ENCODE data around the gene BAZ2B.
"Not testable (repeated sequence)": the region's sequence is repeated elsewhere in the genome, so short reads cannot be mapped to it uniquely, and the experiment has no call there.

BAZ2B gene

DNA sequence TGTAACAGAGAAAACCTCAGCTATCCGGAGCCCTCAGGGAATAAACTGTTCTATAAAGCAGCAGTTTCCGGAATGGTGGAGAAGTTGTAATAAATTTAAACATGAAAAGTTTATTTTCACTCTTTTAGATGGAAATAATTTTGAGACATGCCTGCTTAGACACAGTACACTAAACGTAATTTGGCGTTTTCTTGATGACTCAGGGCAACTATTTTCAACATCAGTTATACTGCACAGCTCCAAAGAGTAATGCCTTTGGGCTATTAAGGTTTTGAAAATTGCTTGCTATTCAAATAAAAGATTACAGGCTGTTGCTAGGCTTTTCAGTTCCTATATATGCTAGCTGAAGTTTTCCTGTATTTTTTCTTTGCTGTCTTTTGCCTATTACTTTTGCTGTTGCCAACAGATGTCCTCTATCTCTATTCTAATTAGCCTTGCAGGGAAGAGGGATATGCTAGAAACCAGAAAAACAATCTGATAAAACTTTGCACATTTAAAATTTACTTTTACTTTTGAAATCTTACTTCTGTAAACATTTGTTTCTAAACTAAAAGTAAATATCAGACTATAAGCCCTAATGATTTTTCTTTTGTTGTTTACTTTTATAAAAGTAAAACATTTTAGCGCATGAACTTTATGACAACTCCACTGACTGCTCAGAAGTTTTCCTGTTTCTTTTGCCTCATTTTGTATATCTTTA is 216.5 kb downstream of the BAZ2B start:
- DNase-seq, result no peak

DNA sequence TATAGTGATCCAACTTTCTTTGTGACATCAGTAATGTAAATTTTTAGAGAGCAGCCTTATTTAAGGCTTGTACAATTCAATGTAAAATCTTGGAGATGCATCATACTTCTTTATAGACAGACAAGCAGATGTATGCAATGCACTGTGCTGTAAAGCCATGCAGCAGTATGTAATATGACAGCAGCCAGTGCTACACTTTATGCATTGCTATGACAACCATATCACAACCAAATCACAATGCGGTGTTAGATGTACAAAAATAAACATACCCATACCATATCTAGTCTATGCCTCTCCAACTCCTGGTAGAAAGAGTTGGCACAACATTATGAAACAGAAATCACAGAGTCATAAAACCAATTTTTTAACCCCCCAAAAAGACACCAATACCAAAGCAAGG is 219.5 kb downstream of the BAZ2B start:
- DNase-seq, result no peak

DNA sequence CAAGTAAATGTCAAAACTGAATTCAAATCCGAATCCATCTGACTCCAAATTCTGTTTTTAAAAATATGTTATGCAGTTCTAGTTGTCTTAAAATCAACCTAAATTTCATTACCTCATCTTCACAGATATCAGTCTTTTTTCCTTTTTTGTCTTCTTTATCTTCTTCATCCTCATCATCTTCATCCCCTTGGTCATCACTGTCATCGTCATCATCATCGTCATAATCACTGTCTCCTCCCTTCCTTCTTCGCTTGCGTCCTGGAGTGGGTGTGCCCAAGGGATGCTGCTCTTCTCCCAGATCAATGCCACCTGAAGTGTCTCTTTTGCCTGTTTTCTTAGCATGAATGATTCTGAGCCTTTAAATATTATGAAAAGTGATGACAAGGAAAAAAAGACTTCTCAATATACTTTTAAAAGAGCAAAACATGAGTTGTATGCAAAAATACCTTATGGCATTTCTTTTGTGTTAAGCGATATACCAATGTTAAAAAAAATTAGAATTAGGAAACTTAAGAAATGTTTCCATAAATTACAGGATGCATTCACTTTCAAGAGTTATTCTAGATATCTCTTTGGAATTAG is 233.8 kb downstream of the BAZ2B start:
- DNase-seq, result no peak

DNA sequence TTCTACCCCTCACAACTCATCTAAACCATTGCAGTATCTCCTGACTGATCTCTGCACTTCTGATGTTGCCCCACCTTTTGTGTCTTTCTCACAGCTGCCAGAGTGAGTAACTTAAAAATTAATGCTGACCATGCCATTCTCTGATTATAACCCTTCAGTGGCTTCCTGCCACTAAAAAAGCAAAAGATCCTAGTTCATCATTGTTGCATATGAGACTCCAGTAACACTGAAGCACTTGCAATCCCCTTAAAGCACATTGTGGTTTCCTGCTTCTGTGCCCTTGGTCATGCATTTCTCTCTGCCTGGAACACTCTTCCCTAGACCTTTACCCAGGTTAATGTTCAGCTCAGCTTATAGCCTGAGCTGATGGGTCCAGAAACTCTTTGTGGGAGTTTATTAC is 234.8 kb downstream of the BAZ2B start:
- no peak for DNase-seq

DNA sequence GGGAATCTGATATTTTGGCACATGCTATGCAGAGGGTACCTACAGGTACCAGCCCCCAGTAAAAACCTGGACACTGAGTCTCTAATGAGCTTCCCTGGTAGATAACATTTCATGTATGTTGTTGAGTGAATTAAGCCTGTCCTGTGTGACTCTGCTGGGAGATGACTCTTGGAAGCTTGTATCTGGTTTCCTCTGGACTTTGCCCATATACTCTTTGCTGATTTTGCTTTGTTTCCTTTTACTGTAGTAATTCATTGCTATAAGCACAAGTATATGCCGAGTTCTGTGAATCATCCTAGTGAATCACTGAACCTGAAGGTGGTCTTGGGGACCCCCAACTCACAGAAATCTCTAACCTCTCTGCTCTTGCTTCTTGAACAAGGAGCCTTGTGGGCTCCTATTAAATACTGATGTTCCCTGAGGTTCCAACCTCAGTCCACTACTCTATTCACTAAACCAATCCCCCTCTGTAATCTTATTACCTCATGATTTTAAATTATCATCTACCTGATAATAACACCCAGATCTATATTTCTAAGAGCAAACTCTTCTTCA is 235.6 kb downstream of the BAZ2B start:
- no peak for DNase-seq

DNA sequence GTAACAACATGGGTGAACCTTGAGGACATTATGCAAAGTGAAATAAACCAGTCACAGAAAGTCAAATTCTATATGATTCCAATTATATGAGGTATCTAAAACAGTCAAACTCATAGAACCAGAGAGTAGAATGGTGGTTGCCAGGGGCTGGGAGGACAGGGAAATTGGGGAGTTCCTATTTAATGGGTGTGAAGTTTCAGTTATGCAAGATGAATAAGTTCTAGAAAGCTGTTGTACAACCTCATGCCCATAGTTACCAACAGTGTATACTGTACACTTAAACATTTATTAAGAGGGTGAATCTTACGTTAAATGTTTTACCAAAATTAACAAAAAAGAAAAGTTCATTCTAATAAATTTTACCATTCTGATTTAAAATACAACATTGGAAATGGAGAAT is 237.2 kb downstream of the BAZ2B start:
- DNase-seq, result no peak

DNA sequence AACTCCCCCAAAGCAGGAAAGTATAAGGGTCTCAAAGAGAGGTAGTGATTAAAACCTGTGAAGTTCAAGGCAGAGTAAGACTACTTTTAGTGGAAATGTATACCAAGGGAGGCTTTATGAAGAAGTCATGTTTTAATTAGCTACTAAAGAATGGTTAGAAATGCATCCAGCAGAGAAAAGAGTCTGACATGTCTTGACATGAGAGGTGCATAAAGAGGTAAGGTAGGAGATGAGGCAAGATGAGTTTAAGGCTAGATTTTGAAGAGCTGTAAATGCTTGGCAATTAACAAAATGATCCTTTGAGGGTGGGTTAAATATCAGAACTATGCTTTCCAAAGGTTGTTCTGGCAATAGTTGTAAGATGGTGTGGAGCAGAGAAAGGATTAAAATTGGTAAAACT is 241.1 kb downstream of the BAZ2B start:
- no peak for DNase-seq

DNA sequence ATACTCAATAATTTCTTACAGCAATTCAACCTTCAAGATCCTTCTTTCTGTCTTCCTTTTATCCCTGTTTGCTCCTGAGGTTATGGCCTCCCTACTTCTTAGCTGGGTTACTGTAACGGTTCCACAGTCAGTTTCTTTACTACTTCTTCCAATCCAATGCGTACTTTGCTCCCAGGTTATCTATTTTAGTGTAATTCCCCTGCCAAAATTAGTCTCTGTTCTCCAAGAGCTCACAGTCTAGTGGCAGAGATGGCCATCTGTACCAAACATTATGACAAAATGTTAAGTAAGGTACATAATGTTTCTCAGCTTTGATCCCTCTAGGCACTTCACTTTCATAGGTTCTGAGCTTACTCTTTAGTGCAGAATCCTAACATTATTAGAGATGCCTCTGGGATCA is 244.8 kb downstream of the BAZ2B start:
- DNase-seq, result no peak

DNA sequence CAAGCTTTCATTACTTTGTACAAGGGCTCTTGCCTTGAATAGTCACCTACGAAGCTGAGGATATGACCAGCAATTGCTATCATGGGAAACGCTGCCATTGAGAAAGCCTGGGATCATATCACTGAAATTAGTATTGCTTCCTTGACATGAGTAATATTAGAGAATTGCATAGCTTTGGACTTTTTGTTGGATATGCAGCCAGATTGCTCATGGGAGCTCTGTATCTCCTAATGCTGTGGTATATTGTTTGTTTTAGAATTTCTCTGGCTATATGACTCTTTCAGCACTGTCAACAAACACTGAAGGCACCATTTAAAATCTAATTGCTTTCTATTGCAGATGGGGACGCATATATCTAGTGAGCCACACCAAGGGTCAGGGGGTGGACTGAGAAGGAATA is 249.8 kb downstream of the BAZ2B start:
- no peak for DNase-seq

DNA sequence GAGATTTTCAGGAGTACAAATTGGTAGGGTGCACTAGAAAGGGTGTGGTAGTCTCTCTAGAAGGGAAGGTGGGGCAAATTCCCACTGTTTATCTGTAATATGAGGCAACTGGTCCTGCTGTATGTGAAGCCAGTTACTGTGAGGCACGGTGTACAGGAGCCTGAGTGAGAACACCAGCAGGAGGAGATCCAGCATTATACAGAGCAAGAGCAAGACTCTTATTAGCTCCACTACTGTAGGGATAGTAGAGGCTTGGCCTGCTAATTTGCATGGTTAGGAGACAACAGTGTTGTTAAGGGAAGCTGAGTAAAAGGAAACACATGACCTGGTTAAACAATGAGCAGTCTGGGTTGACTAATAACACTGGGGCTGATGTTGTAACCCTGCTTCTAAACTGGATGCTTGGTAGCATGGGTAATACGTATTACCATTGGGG is 253.5 kb downstream of the BAZ2B start:
- DNase-seq, result no peak

DNA sequence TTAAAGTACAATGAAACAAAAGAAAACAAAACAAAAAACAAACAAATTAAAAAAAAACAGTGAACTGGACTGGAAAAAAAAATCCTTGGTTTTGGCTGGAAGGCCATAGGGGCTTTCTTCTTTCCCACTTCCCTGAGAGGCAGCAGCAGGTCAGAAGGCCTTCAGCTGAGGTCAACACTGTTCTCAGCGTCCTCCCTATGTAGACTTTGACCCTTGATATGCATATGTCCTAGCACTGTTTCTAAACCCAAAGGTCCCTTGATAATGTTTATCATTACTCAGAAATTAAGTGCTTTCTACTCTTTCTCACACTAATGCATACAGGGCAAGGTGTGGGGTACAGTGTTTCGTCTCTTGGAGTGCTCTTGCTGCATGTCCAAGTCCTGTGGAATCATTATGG is 254.3 kb downstream of the BAZ2B start:
- DNase-seq, result no peak

DNA sequence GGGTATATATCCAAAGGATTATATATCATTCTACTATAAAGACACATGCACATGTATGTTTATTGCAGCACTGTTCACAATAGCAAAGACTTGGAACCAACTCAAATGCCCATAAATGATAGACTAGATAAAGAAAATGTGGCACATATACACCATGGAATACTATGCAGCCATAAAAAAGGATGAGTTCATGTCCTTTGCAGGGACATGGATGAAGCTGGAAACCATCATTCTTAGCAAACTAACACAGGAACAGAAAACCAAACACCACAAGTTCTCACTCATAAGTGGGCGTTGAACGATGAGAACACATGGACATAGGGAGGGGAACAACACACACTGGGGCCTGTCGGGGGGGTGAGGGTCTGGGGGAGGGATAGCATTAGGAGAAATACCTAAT is 254.7 kb downstream of the BAZ2B start:
- not testable (repeated sequence) for DNase-seq

DNA sequence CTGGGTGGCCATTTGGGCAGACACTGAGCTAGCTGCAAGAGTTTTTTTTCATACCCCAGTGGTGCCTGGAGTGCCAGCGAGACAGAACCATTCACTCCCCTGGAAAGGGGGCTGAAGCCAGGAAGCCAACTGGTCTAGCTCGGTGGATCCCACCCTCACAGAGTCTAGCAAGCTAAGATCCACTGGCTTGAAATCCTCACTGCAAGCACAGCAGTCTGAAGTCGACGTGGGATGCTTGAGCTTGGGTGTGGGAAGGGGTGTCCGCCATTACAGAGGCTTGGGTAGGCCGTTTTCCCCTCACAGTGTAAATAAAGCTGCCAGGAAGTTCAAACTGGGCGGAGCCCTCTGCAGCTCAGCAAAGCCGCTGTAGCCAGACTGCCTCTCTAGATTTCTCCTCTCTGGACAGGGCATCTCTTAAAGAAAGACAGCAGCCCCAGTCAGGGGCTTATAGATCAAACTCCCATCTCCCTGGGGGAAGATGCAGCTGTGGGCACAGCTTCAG is 260.2 kb downstream of the BAZ2B start:
- no peak for DNase-seq

DNA sequence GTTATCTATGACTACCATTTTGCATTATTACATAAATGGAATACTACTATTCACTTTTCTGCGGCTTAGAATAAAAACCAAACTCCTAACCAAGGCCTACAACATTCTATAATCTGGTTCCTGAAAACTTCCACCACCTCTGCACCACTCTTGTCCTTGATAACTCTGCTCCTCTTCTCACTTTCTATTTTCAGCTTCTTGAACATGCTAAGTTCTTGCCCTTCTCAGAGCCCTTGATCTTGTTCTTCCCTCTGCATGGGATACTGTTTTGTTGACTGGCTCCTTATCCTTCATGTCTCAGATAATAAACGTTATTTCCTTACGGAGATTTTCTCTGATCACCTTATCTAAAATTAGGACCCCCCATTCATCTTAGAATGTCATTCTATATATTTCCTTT is 264.4 kb downstream of the BAZ2B start:
- no peak for DNase-seq

DNA sequence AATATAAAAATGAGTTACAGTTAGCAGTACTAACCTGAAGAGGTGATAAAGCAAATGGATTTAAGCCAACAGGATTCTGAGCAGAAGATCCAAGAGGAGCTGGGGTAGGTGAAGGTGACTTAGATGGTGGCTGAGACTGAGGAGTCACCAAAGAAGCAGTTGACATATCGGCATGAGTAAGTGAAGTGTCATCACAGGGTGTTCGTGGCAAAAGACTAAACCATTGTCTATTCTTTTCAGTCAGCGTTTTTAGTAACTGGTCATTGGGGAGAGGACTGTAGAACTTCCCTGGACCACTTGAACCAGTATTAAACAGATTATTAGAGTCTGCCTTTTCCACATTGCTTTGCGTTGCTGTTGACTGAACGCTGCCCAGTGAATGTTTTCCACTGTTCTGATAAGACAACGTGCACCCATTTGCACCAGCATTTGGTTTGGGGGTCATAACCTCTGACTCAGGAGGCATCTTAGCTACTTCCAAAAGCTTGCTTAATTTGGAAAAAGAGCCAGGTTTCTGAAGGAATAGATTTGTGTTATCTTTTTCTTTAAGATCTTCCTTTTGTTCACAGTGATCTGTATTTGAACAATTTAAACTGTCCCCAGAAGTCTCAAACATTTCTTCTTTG is 266.6 kb downstream of the BAZ2B start:
- no peak for DNase-seq

DNA sequence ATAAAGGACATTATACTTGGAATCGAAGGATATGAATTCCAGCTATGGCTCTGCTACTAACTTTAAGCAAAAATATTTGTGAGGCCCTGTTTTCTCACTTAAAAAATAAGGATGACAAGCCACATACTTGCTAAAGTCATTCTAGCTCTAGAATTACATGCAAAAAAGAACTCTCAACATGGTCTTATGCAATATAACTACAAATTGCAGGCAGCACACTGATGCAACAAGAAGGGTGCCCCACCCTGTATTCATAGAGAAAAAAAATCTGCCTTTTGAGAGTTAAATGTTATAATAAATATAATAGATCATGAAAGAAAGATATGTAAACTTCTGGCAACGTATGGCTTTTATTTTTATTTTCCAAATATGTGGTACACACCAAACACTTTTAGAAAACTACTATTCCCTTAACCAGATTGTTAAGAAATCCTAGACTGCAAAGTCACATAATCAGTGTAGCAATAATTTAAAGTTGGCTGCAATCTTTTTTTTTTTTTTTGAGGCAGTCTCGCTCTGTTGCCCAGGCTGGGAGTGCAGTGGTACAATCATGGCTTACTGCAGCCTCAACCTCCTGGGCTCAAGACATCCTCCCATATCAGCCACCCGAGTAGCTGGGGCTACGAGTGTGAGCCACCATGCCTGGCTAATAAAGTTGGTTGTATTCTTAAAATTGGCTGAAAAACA is 289.6 kb downstream of the BAZ2B start:
- DNase-seq, result no peak

DNA sequence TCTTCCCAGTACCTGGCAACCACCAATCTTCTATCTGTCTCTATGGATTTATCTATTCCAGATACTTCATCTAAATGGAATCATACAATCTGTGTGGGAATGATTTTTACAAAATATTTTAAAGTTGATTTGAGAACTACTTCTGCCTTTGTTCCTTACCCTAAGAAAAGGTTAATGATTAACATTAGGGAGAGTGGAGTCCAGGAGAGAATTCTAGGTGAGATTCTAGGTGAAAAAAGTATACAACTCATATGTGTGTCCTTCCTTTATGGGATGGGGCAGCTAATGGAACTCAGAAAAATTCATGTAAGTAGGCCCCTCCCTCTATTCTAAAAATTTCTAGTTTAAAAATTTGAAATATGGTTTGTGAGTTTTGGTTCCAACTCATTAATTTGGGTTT is 293.9 kb downstream of the BAZ2B start:
- no peak for DNase-seq

DNA sequence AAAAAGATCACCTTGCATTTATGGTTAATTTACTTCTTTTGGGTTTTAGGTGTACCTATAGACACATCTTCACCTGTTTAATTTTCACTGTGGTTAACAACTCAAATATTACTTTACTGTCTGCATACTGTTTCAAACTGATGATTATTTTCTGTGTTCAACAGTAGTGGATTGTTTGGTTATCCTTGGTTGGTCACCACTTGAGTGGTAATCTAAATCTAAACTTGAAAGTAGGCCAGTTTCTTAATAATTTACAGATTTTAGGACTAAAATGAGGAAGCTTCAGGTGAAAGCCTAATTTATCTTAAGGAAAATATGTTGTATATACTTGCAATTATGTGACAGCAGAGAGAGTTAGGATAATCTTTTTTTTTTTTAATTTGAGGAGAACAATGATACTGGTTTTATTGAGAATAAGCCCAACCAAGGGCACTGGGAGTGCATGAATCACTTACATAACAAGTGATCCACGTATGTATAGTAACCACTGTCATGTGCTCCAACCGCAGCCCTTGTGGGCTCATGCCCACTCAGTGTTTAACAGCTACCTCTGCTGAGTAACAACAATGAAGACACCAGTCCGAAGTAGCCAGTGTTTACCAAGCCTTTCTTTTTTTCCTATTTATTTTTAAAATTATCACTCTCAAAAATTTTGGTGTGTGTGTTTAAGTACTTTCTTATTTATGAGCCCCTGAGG is 298.8 kb downstream of the BAZ2B start:
- DNase-seq, result no peak

DNA sequence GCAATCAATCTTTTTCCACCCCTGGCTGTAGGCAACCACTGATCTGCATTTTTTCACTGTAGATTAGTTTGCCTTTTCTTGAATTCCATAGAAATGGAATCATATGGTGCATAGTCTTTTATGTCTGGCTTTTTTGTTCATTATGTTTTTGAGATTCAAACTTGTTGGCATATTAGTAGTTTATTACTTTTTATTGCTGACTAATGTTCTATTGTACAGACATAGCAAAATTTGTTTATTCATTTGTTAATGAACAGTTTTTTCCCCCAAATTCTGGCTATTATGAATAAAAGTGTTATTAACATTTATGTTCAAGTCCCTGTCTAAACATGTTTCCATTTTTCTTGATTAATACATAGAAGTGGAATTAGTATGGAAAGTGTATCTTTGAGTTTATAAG is 308.4 kb downstream of the BAZ2B start:
- no peak for DNase-seq

DNA sequence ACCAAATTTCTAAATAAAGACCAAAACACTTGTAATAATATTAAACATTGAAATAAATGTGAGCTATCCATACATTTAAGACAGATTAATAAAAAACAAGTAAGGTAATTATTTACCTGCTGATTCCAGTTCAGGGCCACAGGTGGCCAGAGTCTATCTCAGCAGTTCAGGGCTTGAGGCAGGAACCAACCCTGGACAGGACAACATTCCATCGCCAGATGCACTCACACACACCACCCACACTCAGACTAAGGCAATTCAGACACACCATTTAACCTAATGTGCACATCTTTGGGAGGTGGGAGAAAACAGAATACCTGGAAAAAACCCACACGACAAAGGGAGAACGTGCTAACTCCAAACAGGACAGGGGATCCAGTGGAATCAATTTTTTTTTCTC is 315.8 kb downstream of the BAZ2B start:
- no peak for DNase-seq

DNA sequence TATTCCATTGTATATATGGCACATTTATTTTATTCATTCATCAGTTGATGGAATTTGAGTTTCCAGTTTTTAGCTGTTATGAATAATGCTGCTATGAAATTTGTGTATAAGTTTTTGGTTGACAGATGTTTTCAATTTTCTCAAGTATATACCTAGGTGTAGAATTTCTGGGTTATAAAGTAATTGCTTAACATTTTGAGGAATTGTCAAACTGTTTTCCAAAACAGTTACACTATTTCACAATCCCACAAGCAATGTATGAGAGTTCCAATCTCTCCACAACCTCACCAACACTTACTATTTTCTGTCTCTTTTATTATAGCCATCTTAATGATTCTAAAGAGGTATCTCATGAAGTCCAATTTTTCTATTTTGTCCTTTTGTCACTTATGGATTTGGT is 317.4 kb downstream of the BAZ2B start:
- DNase-seq, result no peak

DNA sequence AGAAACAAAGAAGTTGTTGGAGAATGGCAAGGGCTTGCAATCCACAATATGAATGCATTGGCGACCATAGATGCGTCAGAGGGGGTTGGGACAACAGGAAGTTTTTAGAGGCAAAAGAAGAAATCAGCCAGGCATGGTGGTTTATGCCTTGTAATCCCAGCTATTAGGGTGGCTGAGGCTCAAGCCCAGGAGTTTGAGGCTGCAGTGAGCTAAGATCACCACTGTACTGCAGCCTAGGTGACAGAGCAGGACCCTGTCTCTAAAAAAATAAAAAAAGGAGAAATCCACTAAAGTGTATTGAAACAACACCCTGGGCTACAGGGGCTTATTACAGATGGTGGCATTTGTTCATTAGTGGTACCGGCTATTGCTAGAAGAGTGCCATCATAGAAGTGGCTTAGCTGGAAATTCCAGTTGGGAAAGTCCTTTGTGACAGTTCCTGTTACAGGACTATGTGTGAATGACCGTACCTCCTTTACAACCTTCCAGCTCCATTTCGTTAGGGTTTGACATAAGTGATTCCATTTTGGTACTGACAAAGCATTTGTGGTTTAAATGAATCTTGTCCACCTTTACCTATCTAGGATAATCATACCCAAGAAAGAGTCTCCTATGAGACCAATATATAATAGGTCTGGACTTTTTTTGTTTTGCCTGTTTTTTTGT is 319.2 kb downstream of the BAZ2B start:
- no peak for DNase-seq

All from activated effector memory CD4-positive, alpha-beta T cell treated with Interleukin-2 at 50 U/mL for 16 hours (primary cell).